ENCODE results near the gene CCNO. TPM values are rescaled to one million over a fixed set of nuclear protein-coding genes. Genes with fewer than 3 reads are reported as not detected.

The CCNO gene
- total RNA-seq, 1 donor: not detected

DNA sequence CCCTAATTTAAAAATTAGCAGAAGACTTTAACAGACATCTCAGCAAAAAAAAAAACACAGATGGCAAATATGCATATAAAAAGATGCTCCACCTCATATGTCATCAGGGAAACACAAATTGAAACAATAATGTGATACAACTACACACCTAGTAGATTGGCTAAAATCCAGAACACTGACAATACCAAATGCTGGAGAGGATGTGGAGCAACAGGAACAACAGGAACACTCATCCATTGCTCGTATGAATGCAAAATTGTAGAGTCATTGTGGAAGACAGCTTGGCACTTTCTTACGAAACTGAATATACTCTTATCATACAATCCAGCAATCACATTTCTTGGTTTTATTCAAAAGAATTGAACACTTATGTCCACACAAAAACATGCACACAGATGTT is 28.4 kb downstream of the CCNO start:
- TF ChIP-seq, protein P1, sequence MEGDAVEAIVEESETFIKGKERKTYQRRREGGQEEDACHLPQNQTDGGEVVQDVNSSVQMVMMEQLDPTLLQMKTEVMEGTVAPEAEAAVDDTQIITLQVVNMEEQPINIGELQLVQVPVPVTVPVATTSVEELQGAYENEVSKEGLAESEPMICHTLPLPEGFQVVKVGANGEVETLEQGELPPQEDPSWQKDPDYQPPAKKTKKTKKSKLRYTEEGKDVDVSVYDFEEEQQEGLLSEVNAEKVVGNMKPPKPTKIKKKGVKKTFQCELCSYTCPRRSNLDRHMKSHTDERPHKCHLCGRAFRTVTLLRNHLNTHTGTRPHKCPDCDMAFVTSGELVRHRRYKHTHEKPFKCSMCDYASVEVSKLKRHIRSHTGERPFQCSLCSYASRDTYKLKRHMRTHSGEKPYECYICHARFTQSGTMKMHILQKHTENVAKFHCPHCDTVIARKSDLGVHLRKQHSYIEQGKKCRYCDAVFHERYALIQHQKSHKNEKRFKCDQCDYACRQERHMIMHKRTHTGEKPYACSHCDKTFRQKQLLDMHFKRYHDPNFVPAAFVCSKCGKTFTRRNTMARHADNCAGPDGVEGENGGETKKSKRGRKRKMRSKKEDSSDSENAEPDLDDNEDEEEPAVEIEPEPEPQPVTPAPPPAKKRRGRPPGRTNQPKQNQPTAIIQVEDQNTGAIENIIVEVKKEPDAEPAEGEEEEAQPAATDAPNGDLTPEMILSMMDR (IDR thresholded peaks at IDR 0.05; ENCODE audit: insufficient read depth, low read depth, low read length): no peak
- no peak for DNase-seq (ENCODE audit: low read depth)
- no peak overlapping the region for H3K4me3 ChIP-seq (ENCODE audit: low read depth, low read length)

DNA sequence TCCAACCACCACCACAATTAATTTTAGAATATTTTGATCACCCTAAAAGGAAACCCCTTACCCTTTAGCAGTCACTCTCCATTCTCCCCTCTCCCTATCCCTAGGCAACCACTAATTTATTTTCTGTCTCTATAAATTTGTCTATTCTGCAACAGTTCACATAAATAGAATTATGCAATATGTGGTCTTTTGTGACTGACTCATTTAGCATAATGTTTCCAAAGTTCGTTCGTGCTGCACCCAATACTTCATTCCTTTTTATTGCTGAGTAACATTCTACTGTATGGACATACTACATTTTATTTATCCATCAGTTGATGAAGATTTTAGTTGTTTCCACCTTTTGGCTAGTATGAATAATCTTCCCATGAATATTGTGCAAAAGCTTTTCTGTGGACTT is 42.2 kb downstream of the CCNO start:
- DNase-seq (ENCODE audit: low read depth): no peak
- H3K4me3 ChIP-seq (ENCODE audit: low read depth, low read length): no peak overlapping the region
- TF ChIP-seq, protein P1 (IDR thresholded peaks at IDR 0.05; ENCODE audit: insufficient read depth, low read depth, low read length): no peak

DNA sequence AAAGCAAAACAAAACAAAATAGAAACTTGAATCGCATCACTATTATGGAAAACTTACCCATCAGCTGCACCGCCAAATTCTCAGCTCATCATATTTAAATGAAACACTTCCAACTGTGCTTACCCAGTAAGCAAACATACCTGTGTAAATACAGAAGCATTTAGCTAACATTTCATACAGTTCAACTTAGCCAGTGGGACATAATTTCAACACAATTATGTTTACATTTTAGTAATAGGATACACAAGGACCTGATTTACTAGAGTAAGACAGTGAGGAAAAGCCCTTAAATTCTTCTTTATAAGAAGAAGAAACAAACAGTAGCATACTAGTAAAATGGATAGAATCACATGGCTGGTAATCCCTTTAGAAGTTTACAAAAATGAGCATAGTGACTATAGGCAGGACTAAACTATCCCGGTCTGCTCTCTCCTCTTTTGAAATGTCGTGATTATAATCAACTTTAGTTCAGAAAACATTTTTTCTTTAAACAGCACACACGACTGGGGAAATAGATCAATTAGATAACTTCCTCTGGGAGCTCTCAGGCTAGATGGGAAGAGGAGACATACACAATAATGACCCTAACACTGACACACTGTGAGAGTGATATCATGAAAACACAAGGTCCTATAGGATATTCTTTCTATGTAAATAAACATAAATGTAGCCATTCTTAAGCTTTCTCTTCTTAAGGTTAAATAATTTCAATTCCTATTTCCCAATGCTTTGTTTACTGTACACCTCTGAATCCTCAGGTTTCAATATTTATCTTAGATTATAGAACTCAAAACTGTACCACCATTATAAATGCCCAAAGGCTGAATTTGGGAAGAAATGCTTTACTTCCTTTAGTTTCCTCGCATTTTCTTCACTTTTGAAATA is 44.5 kb downstream of the CCNO start:
- H3K4me3 ChIP-seq (ENCODE audit: low read depth, low read length): no peak overlapping the region
- TF ChIP-seq, protein P1 (IDR thresholded peaks at IDR 0.05; ENCODE audit: insufficient read depth, low read depth, low read length): no peak
- DNase-seq (ENCODE audit: low read depth): no peak

DNA sequence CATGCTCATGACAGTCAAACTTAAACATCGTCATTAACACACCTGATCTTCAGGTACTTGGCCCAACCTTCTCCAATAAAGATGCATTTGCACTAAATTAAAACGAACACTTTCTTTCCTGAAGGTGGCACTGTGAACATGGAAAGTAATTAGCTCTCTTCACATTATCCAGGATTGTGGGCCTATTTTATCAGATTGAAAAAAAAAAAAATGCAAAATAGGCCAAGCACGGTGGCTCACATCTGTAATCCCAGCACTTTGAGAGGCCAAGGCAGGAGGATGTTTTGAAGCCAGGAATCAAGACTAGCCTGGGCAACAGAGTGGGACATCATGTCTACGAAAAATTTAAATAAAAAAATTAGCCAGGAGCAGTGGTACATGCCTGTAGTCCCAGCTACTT is 46.0 kb downstream of the CCNO start:
- H3K4me3 ChIP-seq (ENCODE audit: low read depth, low read length): no peak overlapping the region
- TF ChIP-seq, protein P1 (IDR thresholded peaks at IDR 0.05; ENCODE audit: insufficient read depth, low read depth, low read length): peak; percentile 30
- DNase-seq (ENCODE audit: low read depth): peak; percentile 23

Other genes with a start within 250 kb of the CCNO start
- gene ESM1, start 248.0 kb downstream of the CCNO start, total RNA-seq: under 0.01 and 0.86 TPM in 2 replicates
- not detected in 2 replicates for gene GZMK, start 209.4 kb downstream of the CCNO start, total RNA-seq
- gene GZMA, start 131.0 kb downstream of the CCNO start, total RNA-seq: not detected in 2 replicates
- 133 and 182 TPM in 2 replicates for gene GPX8, start 73.4 kb downstream of the CCNO start, total RNA-seq
- gene CDC20B, start 60.4 kb downstream of the CCNO start, total RNA-seq: not detected in 2 replicates
- gene MCIDAS, start 6.3 kb downstream of the CCNO start, total RNA-seq: not detected in 2 replicates
- gene DHX29, start 74.1 kb upstream of the CCNO start, total RNA-seq: 36.1 and 43.6 TPM in 2 replicates
- gene MTREX, start 74.4 kb upstream of the CCNO start, total RNA-seq: 72.8 and 108 TPM in 2 replicates

Measured in fibroblast of villous mesenchyme (primary cell).